NCI-H2196 treated with DMSO at 0.1 percent for 48 hours (cell line): ENCODE results near the gene NOP16.

ENCODE experiments used
- DNase-seq: peaks from one replicate; lab custom pipeline; 2025; ENCODE audit not compliant: unreplicated experiment; lab: John Stamatoyannopoulos, UW

The NOP16 gene

DNA sequence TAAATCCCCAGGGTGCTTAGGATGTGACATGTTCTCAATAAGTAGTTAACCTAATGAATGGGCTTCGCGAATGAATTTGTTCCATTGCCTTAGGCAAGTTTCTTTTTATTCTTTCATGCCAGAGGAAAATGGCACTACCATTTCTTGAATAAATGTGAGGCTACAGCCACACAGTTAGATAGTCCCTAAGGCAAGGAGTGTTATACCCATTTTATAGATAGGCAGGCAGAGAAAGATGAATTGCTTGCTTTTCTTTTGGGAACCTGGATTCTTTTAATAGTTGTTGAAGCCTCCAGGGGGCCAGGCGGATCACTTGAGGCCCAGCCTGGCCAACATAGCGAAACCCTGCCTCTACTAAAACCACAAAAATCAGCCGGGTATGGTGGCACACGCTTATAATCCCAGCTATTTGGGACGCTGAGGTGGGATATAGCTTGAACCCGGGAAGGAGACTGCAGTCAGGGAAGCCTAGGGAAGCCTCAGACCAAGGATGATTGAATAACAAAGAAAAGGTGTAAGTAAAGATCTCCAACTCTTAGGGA lies 943 bp downstream of the NOP16 start:
- no peak for DNase-seq

DNA sequence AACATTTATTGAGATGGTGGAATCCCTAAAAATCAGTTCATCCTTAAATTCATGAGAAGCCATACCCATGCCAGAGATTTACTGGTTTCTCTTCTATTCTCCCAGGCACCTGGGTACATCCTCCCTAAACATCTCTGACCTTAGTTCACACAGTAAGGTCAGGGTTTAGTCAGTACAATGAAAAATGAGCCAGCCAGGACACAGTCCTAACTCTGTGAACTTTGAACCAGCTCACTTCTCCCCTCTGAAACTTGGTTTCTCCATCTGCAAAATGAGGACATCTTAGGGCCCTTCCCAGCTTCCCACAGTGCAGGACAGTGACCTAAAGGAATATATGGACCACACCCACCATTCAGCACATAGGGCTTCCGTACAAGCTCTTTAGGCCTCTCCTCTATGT lies 1.9 kb downstream of the NOP16 start:
- DNase-seq = no peak

DNA sequence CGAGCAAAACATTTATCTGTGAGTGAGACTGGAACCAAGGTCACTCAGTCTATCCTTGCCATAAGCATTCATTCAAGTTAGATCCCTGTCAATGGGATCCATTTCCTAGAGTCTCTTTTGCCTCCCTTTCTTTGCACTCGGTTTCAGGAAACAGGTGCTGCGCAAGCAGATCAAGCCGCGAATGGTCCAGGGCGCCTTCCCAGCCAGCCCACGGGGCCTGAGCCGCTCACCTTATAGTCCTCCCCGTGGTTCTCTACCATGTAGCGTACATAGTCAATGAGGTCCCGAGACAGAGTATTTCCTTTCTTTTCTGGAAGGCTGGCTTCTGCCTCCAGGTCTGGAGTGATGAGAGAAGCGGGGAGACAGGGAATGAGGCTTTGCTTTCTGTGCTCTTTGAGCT lies 3.4 kb downstream of the NOP16 start:
- DNase-seq = no peak

DNA sequence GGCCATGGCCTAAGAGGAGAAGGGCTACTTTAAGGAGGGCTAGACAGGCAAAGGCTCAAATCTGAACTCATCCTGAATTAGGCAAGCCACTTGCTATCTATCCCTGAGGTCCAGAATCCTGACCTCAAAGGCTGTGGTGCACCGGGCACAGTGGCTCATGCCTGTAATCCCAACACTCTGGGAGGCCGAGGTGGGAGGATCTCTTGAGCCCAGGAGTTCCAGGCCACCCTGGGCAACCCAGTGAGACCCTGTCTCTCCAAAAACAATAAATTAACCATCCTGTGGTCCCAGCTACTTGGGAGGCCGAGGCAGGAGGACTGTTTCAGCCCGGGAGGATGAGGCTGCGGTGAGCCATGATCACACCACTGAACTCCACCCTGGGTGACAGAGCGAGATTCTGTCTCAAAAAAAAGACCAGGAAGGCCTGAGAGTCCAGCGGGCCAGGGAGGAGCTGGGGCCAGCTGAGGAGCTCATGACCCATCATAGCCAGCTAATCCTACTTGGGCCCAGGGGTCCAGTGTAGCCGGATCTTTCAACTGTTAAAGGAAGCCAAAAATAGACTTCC lies 4.0 kb downstream of the NOP16 start:
- DNase-seq = no peak

DNA sequence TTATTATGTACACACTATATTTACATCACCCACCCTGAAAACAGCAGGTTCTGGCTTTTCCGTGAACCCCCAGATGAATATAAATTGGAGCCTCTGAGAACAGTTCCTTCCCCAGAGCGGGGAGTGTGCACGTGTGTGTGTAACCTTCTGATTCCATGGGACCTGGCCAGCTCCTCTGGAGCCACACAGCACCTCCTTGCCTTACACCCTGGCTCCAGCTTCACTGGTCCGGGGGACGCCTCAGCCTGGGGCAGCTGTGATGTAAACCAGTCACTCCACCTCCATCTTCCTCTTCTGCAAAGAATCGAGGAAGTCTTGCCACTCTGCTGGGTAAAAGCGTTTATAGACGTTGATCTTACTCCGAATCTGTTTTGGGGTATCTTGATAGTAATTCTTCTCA lies 4.4 kb downstream of the NOP16 start:
- no peak for DNase-seq

DNA sequence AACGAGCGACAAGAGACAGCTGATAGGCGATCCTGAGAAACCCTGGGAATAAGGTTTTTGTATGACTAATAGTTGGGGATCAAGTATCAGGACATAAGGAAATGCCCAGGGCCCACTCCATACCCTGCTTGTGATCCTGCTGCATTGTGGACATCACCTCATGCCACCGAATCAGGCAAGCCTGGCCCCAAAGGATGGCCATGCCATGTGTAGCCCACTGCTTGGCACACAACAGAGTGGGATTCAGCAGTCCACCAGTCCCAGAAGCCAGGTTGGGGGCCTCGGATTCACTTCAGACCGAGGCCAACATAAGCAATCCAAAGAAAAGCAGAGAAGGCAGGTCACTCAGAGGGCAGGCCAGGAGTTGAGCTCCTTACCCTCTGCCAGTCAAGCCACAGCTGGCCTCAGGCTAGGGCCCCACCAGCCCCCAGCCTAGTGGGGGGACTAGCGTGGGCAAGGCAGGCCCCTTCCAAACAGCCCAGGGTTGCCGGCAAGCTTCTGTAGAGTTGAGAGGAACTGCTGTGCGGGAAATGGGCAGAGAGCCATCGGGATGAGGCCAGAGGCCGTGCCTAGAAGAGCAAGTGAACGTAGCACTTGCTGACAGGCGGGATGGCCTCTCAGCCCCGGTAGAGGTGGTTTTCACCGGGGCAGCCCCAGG lies 5.0 kb downstream of the NOP16 start:
- DNase-seq = no peak

DNA sequence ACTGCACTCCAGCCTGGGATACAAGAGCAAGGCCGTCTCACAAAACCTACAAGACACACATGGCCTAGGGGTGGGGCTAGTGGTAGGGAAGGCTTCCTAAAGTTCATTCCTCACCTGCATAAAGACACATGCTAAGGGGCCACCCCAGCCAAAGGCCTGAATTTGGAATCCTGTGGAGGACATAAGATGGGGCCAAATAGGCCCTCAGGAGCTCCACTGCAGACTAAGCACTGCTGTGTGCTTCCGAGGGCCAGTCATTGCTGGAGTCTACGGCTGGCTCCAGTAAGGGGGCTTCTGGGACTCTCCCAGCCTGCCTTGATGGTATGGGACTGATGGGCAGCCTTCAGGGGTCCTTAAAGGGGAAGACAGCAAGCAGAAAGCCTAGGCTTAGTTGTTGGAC lies 5.7 kb downstream of the NOP16 start:
- no peak for DNase-seq

DNA sequence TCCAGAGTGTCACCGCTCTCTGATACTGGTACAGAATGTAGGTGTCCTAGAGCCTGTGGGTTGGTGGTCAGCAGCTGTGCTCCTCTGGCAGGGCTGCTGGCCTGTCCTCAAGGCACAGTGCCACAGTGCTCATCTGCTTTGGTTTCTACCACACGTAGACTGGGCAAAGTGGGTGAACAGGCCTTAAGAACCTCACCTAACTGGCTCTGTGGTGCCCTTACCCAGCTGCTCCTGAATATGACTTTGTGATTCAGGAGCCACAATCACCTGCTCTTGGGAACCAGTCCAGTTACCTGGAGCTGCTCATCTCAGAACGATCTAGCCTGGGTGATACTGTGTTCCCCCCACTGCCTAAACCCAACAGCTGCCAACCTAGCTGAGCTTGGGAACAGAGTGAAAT lies 6.4 kb downstream of the NOP16 start:
- no peak for DNase-seq

DNA sequence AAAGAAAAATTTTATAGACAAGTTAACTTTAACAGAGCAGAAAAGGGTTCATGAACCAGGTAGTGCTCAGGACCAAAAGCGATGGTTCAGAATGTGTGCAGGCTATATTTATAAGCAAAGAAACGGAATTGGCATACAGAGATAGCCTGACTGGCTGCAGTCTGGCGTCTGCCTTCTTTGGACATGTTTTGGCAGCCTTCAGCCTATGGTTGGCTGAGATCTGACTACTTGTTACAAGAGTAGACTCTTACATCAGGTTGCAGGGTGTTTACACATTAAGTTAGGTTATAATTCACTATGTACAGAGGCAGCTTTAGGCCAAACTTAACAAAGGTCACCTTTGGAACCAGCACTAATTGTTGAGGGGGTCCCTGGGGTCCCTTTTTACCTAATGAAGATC lies 7.0 kb downstream of the NOP16 start:
- DNase-seq = no peak

DNA sequence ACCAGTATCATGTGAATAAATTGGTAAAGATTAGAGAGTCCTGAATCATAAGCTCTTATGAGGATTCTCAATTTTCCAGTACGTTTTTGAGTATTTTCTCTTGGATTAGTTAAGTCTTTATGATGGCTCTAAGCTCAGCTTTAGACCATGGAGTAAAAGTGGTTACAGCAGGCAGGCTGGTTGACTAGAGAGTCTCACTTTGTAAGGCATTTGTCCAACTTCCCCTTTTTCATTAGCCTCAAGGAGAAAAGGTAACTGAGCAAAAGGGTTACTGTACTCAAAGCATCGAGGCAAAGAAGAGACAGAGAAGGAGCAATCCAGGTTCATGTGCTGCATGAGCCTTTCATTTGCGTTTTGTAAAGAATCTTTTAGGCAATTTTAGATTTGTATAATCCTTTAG lies 8.5 kb downstream of the NOP16 start:
- DNase-seq = no peak

DNA sequence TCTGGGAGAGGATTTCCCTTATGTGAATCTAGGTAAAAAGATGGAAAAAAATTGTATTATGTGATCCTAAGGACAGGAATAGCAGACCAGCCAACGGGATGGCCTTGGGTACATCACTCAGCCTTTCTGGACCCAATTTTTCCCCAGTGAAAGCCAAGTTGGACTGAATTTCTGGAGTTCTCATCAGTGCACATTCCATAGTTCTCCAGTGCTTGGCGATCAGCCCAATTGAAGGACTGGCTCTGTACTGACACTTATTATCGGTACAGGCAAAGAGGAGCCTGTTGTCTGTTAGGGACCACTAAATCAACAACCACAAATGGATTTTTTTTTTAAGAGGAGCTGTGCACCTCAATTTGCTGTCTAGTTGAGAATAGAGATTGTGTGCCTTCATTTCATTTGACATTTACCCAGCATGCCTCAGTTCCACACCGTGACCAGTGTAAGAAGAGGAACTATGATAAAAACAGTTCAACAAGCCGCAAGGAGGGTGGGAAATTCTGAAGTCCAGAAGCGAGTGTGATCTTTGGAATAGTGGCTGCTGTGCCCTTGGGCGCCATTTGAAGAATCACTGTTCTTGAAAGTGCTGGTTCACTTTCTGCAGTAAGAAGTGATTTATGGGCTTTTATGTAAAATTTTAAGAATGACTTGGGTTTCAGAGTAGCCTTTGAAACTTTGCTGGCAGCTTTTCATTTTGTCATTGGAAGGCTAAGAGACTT lies 15.1 kb downstream of the NOP16 start:
- DNase-seq = no peak

DNA sequence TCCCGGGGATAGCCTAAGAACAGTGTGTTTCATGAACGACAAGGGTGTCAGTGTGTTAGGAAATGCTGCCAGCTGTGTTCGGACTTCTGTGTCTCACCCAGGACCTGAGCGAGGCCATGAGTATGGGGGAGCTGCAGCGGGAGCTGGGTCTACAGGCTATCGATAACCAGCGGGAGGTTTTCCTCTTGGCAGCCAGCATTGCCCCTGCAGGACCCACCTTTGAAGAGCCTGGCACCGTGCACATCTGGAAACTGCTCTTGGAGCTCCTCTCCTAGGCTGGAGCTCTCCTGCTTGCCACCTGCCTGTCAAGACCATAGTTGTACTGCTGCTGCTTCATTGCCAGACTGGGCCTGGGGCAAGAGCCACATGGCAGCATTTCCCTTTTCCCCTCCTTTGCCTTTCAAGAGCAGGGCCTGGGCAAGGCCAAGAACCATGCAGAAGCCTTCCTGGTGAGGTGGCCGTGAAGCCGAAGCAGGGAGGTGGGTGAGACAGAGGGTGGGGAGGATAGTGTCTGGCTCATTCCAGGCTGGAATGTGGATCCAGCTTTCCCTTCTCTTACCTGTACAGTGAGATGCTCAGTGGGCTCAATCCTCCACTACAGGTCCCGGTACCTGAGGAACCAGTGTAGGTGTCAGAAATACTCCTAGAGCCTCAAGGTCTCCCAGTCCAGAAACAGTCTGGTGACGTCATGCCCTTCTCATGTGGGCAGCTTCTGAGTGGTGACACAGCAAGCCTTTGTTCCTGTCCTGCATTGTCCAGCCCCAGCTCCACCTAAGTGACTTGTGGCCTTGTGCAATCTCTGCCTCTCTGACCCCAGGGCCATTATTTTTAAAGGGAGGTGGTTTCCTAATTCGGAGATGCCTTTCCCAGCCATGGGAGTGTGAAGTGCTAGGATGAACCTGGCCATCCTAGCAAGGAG lies 16.5 kb downstream of the NOP16 start:
- DNase-seq = no peak

DNA sequence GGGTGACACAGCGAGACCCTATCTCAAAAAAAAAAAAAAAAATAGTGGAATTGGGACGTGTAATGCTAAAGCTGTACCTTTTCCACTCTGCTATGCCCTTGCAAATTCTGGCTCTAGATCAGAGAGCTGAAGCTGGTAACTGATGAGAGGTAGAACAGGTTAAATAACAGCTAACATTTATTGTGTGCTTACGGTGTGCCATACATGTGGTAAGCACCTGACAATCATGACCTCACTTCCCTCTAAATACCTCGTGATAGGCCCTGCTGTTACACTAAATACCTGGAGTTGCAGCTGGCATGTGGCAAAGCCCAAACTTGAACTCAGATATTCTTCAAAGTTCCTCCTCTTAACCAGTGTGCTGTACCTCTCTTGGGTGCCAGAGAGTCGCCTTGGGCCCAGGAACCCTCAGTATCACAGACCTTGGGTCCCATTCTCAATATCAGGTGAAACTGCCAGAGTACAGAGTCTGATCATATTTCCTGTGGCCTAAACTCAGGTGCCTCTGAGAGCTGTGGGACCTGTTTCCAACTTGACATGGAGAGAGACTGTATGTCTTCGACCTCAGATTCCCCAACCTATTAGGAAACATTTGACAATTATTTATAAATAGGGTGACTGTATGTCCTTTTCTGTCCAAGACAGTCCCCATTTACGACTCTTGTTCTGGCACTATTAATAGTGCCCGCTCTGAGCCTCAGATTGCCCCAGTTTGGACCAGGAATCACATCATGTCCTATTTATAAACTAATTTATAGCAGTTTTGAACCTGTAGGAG lies 18.3 kb downstream of the NOP16 start:
- no peak for DNase-seq

DNA sequence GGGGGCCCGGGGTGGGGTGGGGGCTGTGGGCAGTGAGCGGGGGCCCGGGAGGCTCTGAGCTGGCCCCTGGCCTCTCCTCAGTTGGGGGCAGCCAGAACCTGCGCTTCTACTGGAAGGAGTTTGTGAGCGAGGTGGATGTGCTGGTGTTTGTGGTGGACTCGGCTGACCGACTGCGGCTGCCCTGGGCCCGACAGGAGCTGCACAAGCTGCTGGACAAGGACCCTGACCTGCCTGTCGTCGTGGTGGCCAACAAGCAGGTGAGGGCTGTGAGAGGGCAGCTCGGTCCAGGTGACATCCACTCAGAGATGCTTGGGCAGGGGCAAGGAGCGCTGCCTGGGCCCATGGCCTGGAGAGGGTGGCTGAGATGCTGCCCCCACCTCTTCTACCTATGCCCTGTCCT lies 19.7 kb downstream of the NOP16 start:
- no peak for DNase-seq

DNA sequence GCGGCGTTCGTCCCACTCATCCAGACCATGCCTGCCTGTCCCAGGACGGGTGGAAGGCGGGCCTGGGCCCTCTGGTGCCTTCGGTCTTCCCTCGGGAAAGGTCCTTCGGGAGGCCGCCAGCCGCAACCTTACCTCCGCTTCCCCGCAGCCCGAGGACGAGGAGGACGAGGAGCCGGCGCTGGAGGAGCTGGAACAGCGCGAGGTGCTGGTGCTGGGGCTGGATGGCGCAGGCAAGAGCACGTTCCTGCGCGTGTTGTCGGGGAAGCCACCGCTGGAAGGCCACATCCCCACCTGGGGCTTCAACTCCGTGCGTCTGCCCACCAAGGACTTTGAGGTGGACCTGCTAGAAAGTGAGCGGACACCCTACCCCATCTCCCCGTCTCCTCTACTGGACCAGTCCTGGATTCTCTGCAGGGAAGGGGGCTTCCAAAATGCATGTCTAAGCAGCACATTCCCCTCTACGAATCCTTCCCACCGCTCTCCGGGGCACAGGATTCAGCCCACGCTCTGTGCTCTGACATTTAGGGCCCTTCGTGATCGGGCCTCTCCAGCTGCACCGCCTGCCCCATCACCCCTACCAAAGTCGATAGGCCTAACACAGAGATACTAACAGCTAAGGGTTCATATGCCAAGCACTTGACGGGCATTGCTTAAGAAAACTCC lies 22.0 kb downstream of the NOP16 start:
- DNase-seq = no peak

DNA sequence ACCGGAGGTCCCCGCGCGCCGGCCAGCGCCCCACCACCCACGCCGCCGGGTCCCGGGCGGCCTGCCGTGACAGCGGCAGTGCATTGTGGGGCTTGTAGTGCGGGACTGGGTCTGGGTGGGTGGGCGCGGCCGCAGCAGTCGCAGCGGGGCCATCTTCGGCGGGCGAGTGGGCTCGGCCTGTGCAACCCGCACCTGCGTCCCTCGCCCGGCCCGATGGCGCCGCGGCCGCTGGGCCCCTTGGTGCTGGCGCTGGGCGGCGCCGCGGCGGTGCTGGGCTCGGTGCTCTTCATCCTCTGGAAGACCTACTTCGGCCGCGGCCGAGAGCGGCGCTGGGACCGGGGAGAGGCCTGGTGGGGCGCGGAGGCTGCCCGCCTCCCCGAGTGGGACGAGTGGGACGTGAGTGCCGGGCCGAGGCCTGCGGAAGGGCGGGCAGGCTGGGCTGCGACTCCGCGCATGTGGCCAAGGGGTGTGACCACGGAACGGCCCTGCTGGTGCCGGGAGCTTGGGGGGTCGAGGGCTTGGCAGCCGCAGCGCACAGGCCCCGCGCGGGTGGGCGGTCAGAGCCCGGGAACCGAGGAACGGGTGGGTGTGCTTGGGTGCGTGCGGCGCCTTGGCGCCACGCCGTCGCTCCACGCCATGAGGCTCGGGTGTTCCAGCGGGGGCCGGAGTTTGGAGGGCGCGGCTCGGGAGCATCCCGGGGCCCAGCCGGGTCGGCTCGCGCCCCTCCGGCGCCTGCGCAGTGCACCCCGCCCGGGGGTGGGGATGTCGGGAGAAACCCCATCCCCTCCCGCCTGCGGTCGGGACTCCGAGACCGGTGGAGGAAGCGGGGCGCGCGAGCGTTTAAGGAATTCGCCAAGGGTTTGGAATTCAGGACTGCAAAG lies 22.8 kb downstream of the NOP16 start, which contains the start of gene ARL10:
TSS of gene ARL10 (plus strand) at position 137 of the 881 bp plus-strand sequence. CDS start at position 214, 77 bp downstream.
- no peak for DNase-seq

DNA sequence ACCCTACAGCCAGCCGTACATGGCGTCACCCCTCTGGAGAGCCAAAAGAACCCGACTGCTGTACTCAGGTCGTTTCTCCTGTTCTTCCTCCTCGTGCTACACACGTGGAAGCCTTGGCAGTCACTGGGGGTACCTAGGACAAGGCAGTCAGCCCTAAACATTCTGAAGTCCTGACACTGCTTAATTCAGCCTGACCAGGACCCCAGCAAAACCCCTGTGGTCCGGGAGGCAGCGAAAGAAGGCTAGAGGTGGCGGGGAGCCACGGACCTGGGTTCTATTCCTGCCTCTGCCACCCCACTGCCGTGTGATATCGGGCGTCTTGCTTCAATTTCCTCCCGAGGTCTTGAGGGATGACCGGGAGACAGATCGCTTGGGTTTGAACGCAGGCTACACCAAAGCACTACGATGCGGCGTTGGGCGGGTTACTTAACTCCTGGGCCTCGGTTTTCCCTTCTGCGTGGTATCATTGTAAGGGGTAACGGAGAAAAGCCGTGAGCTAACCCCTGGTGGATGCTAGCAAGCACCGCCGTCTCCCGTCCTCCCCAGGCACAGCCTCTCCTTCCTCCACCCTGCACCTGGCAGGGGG lies 23.5 kb downstream of the NOP16 start:
- no peak for DNase-seq

DNA sequence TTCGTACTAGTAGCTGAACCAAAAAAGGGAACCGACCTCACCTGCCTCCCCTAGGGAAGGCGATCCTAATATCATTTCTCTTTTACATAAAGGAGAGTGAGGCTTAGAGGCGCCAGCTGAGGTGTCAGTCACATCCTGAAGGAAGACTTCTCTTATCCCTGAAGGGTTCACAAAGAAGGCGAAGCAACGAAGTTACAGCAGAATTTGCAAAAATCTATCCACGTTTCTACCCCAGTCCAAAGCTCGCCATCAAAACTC lies 26.2 kb downstream of the NOP16 start:
- no peak for DNase-seq
